Measurements from ENCODE around the gene DECR2.

The DECR2 gene

DNA sequence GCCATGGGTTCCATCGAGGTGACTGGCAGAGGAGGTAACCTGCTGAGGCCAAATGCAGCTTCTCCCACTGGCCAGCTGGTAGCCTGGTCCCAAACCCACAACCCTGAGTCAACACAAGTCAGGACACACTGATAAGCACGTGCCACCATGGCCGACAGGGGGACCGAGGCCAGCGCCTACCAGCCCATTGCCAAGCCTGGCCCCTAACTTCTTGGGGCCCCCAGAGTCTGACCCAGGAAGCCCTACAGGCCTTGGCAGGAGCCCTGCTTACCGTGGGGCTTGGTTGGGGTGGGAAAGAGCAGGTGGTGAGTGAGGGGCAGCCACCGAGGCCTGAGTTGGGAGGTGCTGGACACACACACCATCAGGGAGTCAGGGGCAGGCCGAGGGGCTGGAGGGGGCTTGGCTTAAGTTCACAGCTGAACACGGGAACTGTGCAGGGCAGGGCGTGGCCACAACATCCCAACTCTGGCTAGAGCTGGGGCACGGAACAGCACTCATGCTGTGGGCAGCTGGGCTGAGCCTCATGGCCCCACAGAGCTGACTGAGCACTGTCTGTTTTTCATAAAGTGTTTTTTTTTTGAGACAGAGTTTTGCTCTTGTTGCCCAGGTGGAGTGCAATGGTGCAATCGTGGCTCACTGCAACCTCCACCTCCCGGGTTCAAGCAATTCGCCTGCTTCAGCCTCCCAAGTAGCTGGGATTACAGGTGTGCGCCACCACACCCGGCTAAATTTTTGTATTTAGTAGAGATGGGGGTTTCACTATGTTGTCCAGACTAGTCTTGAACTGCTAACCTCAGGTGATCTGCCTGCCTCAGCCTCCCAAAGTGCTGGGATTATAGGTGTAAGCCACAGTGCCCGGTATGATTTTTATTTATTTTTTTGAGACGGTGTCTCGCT is 36.8 kb upstream of the DECR2 start:
- in situ Hi-C loops (cut with MboI; ENCODE audit: low sequenced_read_pairs): no loop called here

DNA sequence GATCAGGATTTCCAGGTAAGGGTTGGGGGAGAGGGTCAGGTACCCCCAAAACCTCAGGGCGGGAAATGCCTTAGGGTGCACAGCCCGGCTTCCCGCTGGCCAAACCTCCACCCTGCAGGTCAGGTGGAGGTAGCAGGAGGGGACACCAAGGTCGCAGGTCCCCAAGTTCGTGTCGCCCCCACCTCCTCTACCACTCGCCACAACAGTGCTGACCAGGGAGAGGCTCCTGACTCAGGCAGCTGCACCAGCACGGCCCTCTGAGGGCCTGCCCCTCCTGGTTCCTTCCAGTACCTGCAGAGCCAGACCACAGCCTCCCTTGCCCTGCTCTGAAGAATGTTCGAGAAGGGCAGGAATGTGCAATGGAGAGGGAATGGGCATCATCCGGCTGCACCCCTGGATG is 35.2 kb upstream of the DECR2 start:
- in situ Hi-C loops (cut with MboI; ENCODE audit: low sequenced_read_pairs): no loop called here

DNA sequence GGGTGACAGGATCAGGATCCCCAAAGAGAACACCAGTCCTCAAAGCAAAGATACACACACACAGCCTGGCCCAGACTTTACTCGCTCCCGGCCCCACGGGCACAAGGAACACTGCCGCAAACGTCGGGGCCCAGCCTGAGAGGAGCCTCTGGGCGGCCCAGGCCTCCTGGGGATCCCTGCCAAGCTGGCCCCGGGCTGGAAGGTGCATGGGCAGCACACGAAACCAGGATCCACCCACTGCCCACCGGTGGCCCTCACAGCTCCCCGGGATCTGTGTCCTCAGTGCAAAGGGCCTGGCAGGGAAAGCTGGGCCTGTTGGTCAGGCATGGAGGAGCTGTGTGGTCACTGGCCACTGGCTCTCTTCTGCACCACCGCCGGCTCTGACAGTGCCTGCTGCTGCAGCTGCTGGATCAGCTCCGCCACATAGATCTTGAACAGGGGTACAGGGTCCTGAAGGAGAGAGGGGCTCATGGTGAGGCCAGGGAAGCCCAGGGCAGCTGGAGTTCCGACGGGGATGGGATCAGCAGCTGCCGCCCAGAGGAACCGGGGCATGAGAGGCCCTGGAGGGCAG is 34.3 kb upstream of the DECR2 start:
- in situ Hi-C loops (cut with MboI; ENCODE audit: low sequenced_read_pairs): no loop called here

DNA sequence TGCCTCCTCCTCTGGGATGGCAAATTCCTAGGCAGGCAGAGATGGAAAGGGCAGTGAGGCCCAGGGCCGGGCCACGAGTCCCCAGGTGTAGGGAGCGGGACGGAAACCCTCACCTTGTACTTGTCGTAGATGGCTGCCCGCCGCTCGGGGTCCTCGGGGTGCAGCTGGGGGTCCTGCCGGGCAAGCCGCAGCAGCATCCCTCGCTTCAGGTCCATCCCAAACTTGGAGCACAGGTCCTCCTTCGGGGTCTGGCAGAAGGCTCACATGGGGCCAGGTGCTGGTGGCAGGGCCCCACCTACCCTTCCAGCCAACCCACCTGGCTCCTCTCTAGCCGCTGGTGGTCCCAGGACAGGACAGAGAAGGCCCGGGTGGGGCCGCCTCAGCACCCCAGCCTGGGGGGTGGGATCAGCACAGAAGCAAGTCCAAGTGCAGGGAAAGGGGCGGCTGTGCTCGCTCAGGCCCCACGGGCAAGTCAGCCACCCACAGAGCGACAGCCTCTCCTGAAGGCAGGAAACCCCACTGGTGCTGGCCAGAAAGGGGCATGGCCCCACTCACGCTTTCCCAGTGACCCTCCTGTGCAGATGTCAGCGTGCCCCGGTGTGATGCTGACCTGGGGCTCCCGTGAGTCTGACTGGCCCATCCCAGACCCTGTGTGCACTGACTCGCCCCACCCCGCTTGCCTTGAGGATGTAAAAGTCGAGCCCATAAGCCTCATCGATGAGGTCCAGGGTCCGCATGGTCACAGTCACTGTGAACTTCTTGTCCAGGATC is 33.1 kb upstream of the DECR2 start:
- in situ Hi-C loops (cut with MboI; ENCODE audit: low sequenced_read_pairs): no loop called here

DNA sequence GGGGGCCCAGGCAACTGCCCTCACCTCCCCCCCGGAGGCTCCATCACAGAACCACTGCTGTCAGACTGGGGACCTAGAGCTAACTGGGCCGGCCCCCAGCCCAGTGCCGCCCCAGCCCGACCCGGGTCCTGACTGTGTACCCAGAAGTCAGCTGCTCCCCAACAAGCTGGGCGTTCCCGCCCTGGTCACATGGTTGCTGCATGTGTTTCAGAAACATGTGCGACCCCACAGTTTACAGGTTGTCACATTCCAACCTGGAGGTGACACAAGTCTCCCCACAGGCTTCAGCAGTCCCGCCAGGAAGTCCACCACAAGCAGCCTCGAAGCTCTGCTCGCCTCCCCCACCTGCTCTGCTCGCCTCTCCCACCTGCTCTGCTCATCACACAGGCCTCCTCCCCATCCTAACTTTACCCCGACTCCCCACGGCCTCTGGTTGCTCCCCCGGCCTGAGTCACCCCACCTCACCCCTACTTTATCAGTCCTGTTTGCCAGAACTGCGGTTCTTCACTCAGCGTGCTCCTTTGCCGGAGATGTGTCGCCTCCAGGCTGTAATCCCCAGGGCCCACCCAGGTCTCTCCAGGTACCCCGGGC is 32.3 kb upstream of the DECR2 start:
- in situ Hi-C loops (cut with MboI; ENCODE audit: low sequenced_read_pairs): no loop called here

DNA sequence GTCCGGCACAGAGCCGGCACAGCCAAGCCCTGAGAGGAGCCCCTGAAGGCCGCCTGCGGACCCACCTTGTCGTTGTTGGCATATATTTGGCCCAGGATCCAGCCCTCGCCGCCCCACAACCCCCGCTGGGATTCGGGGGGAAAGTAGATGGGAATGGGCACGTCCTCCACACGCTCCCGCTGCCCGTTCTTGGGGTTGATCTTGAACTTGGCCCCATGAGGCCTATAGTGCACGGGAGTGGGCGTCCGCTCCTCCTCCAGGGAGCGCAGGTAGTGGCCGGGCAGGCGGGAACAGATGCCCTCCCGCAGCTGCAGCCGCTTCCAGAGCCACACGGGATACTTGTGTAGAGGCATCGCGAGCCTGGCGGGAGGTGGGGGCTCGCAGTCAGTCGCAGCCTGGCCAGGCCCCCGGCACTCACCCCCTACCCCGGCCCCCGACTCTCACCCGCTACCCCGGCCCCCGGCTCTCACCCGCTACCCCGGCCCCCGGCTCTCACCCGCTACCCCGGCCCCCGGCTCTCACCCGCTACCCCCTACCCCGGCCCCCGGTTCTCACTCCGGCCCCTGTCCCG is 31.7 kb upstream of the DECR2 start:
- in situ Hi-C loops (cut with MboI; ENCODE audit: low sequenced_read_pairs): no loop called here

DNA sequence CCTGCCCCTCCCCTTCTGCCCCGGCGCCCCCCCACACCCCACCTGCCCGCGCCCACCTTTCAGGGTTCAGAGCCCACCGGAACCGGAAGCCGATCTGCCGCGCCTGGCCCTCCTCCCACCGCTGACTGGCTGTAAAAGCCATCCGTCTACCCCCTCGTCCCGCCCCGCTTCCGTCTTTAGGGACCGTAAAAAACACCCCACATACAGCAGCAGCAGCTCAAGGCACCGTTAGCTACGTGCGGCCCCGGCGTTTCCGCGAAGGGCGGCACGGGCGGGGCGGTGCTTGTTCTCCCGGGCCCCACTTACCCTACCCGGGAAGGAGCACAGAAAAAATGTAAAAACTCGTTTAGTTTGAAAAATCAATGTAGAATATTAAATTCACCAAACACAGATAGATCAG is 31.2 kb upstream of the DECR2 start, which contains the start of gene MRPL28:
Gene MRPL28 (minus strand): TSS at position 96 of the 400 bp plus-strand sequence. CDS start 320 bp downstream, outside the sequence.
- in situ Hi-C loops (cut with MboI; ENCODE audit: low sequenced_read_pairs): no loop called here

DNA sequence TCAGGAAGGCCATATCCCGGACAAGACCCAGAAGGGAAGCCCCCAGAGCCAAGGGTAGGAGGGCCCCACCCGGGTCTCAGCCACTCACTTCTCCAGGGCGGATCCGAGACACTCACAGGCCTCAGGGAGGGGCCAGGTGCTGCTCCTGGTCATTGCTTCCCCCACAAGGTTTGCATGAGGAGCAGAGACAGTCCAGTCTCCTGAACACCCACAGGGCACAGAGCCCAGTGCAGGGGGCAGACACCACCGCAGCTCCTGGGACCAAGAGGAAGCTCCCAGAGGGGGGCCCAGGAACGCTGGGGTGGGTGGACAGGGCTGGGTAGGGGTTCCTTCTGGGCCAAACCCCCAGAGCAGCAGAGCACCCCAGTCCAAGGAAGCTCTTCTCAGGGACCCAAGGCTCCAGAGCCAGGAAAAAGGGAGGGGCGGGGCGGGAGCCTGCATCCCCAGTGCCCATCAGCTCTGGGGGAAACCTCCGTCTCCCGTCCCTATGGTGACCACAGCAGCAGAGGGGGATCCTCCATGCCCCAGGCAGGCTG is 30.6 kb upstream of the DECR2 start:
- in situ Hi-C loops (cut with MboI; ENCODE audit: low sequenced_read_pairs): no loop called here

DNA sequence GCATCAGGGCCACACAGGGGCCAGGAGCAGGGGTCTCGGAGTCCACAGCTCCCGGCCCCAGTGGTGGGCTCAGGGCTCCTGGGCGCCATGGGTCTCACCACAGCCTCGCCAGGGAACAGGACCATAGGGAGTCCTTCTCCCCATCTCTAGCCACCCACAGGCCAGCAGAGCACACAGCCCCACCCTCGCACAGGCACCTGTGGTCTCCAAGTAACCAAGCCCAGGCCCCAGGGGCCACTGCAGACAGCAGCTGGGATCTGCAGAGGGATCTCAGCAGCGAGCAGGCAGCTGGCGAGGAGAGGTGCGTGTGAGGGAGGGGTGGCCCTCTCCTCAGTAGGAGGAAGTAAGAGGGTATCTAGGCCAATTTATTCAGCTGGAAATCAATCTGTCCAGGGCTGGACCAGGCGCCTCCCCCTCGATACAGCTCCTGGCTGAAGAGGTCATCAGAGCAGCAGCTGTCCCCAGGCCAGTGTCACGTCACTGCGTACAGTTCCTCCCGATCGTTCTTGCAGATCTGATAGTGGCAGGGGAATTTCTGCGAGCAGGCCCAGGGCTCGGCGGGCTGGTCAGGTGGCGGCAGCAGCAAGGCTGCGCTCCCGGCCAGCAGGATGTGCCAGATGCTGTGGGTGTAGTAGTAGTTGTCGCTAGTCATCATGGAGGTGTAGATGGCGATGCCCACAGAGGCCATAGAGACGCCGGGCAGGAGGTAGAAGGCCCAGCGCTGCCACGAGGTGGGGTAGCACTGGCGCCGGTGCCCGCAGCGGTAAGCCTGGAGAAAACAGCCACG is 30.0 kb upstream of the DECR2 start:
- in situ Hi-C loops (cut with MboI; ENCODE audit: low sequenced_read_pairs): no loop called here

DNA sequence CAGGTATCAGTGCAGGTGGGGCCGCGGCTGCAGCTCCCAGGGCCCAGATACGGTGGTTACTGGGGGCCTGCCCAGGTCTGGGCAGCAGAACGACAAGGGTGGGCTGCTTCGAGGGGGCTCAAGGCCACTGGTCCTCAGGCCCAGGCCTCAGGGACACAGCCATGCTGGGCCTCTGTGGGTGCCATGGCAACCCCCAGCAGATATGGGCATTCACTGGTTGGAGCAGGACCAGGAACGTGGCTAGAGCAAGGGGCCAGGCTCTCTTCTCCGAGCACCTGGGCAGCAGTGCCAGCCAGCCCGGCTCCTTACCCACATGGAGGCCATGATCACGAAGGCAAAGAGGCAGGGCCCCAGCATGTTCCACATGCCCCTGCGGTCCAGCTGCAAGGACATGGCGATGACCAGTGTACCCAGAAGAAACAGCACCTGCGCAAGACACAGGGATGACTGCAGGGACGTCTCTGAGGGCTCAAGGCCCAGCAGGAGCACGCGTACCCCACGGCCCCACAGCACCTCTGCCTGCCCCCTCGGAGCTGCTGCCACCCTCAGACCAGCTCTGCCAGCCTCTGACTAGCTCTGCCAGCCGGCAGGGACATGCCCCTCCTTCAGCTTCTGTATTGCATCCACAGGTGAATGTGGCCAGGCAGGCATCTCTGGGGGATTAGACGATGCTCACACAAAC is 29.2 kb upstream of the DECR2 start:
- in situ Hi-C loops (cut with MboI; ENCODE audit: low sequenced_read_pairs): no loop called here

DNA sequence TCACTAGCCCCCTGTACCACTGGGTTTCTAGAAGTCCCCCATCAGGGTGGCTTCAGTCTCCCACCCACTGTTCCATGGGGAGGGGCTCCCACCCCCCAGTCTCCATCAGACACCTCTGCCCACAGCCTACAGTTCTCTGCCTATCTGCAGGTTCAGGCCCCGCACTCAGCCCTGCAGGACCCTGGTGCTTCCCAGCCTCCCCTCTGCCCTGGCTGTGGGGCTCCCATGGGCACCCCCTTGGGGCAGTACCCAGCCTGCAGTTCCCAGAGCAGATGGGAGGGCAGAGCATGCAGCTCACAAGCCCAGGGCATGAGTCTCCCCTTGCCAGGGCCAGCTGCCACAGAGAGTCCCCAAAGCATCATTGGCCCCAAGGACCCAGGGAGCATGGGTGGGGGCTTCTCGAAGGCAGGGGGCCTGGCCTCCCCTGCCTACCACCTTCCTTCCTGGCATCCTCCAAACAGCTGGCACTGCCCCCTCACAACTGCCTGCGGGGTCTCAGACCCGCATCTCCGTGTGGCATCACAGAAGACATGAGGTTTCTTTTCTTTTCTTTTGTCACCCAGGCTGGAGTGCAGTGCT is 28.6 kb upstream of the DECR2 start:
- in situ Hi-C loops (cut with MboI; ENCODE audit: low sequenced_read_pairs): no loop called here

DNA sequence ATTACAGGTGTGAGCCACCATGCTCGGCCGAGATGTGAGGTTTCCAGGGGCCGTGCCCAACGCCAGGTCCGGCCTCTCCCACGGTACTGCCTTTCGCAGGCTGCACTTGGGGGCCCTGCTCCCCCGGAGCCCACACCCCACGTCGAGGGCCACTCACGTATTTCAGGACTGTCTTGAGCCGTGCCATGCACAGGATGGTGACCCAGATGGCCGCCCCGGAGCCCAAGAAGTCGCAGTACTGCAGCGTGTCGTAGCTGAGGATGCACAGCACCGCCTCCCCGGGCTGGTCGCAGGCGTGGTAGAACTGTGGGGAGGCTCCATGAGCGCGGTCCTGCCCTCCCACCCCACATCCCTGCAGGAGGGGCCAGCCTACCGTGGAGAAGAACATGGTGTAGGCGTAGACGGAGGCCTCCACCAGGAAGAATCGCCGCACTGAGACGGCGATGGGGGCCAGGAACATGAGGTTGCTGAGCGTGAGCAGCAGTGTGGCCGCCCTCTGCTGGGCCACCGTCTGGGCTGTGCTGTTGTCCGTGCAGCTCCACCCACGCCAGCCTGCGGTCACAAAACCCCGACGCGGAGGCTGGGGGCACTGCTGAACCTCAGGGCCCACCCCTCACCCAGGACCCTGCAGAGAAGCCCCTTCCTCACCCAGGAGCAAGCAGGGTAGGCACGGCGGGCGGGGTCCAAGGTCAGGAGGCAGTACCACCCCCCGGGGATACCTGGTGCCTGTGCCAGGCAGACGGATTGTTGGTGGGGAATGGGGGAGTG is 27.7 kb upstream of the DECR2 start:
- in situ Hi-C loops (cut with MboI; ENCODE audit: low sequenced_read_pairs): no loop called here

DNA sequence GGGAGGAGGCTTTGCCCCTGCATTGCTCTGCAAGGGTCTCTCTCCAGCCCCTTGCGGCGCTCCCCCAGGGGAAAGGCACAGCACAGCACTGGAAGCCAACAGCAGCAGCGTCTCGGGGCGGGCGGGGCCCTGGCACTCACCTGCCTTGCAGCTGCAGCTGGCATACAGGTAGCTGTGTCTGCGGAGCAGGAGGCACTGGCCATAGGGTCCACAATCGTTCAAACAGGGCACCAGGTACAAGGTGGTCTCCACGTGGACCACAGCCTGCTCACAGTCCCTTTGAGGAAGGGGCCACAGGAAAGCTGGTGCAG is 27.1 kb upstream of the DECR2 start:
- in situ Hi-C loops (cut with MboI; ENCODE audit: low sequenced_read_pairs): no loop called here

DNA sequence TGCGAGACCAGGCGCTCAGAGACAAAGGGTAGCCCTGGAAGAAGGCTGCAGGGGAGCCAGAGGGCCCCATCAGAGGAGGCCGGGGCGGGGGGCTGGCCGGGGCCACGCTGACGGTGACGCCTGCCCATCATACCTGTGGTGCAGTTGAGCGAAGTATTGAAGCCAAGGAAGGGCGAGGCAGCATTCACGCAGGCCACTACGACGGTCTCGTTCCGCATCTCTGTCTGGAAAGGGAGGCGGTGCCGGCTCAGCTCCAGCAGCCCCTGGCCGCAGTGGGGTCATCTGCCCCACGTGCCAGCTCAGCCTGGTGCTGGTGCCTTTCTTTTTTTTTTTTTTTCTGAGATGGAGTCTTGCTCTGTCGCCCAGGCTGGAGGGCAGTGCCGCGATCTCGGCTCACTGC is 26.5 kb upstream of the DECR2 start:
- in situ Hi-C loops (cut with MboI; ENCODE audit: low sequenced_read_pairs): no loop called here

DNA sequence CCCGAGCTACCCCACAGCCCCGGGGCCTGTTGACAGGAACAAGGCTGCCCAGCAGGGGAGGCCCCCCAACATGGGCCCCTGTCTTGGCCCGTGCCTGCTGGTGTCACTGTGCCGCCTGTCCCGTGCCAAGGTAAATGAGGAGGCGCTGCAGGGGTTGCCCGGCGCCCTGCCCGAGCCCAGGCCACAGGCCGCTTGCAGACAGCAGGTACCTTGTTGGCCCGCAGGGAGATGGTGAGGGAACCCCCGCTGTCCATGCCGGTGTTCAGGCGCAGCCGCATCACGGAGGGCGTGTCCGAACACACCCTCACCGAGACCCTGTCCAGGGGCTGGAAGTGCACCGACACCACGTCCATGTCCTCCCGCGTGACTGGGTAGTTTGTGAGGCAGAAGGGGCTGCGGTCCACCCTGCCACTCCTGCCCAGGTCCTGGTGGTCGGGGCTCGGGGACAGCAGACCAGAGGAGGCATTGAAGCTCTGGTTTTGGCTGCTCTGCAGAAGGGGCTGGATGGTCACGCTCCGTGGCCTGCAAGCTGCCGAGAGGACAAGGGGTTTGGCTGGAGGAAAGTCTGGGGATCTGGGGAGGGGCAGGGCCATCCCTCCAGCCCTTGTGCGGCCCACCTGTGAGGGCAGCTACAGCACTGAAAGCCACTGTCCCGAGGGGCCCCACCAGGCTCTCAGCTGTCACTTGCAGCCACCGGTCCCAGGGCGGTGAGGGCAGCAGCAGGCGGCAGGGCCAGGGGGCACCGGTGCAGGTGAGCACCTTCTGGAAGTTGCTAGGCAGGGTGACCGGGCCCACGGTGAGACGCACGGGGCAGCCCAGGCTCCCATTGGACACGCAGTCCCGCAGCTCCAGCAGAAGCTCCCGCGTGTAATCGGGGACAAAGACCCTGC is 25.5 kb upstream of the DECR2 start:
- in situ Hi-C loops (cut with MboI; ENCODE audit: low sequenced_read_pairs): no loop called here

DNA sequence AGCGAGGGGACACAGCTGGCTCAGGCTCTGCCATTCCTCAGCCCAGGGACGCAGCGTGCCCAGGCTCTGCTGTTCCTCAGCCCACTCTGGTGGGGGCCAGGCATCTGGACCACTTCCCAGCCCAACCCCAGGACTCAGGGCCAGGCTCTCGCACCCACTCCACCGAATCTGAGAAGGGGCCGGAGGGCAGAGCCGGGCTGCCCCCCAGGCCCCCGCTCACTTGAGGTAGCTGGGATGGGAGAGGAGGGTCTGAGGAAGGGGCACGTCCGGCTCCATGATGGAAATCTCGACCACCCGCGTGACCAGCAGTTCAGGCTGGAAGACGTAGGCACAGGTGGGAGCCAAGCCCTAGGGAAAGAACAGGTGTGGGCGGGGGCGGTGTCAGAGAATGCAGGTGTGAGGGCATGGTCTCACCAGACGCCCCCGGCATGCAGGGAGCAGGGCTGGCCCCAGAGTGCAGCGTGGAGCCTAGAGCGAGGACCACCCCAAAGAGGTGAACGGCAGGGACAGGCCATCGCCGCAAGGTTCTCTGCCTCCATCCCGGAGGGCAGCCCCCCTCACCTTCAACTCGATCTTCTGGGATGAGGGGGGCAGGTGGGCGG is 24.8 kb upstream of the DECR2 start:
- in situ Hi-C loops (cut with MboI; ENCODE audit: low sequenced_read_pairs): no loop called here

DNA sequence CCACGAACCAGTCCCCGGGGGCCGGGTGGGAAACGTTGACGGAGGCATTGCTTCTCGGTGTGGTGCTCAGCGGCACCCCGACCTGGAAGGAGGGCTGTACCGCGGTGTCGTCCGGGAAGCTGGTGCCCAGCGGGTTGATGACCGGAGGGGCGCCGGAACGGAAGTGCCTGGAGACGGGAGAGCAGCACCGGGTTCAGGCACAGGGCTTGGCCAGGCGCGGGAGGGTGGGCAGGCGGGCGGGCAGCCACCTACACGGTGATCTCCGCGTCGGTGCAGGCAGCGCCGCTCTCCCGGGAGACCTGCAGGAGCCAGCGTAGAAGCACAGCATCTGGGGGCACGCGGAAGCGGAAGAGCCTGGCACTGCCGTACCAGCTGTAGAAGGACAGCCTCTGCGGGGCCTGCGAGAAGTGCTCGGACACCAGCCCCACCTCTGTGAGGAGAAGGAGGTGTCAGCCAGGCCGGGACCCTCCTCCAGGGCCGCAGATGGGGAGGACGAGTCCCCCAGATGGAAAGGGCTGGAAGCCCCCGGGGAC is 24.2 kb upstream of the DECR2 start:
- in situ Hi-C loops (cut with MboI; ENCODE audit: low sequenced_read_pairs): no loop called here

All from HL-60/S4 treated with phorbol 12-myristate 13-acetate at 8.2 ng/mL for 4 days and 3 days (cell line).